ENCODE results near the gene STARD5. TPM values are rescaled to one million over a fixed set of nuclear protein-coding genes. Genes with fewer than 3 reads are reported as not detected.

Gene STARD5
- total RNA-seq, 1 donor from 2014 or later, result 5.8 TPM

DNA sequence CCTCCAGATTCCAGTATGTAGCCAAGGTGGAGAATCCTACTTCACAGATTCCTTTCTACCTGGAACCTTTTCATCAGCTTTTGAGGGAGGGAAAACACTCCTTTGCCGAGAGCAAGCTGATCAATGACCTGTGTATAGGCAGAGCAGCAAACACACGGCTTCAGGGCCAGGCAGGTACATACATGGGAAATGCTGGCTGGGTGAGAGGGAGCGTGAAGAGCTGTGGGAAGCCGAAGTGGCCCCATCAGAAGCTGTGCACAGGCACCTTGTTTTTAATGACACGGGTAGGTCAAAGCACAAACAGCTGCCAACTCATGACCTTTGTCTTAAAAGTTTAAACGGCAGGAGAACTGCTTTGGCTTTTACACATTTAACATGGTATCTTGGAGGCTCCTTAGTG, 25.3 kb downstream of the STARD5 start:
- peaks cover 24% of the 10 kb centered on the region for H3K27me3 Mint-ChIP-seq (ENCODE audit: low read depth)
- H3K36me3 Mint-ChIP-seq, result no peaks in the 10 kb centered on the region
- TF ChIP-seq, protein P1, sequence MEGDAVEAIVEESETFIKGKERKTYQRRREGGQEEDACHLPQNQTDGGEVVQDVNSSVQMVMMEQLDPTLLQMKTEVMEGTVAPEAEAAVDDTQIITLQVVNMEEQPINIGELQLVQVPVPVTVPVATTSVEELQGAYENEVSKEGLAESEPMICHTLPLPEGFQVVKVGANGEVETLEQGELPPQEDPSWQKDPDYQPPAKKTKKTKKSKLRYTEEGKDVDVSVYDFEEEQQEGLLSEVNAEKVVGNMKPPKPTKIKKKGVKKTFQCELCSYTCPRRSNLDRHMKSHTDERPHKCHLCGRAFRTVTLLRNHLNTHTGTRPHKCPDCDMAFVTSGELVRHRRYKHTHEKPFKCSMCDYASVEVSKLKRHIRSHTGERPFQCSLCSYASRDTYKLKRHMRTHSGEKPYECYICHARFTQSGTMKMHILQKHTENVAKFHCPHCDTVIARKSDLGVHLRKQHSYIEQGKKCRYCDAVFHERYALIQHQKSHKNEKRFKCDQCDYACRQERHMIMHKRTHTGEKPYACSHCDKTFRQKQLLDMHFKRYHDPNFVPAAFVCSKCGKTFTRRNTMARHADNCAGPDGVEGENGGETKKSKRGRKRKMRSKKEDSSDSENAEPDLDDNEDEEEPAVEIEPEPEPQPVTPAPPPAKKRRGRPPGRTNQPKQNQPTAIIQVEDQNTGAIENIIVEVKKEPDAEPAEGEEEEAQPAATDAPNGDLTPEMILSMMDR (IDR thresholded peaks at IDR 0.05; ENCODE audit: unreplicated experiment), result no peak
- no peak overlapping the region for H3K27ac Mint-ChIP-seq
- peaks cover 12% of the 10 kb centered on the region for H3K4me1 Mint-ChIP-seq
- no peak for DNase-seq (ENCODE audit: low spot score in 2 of 2, unreplicated experiment in 2 of 2)
- H3K9me3 Mint-ChIP-seq, result no peaks in the 10 kb centered on the region
- no peak overlapping the region for H3K4me3 Mint-ChIP-seq

DNA sequence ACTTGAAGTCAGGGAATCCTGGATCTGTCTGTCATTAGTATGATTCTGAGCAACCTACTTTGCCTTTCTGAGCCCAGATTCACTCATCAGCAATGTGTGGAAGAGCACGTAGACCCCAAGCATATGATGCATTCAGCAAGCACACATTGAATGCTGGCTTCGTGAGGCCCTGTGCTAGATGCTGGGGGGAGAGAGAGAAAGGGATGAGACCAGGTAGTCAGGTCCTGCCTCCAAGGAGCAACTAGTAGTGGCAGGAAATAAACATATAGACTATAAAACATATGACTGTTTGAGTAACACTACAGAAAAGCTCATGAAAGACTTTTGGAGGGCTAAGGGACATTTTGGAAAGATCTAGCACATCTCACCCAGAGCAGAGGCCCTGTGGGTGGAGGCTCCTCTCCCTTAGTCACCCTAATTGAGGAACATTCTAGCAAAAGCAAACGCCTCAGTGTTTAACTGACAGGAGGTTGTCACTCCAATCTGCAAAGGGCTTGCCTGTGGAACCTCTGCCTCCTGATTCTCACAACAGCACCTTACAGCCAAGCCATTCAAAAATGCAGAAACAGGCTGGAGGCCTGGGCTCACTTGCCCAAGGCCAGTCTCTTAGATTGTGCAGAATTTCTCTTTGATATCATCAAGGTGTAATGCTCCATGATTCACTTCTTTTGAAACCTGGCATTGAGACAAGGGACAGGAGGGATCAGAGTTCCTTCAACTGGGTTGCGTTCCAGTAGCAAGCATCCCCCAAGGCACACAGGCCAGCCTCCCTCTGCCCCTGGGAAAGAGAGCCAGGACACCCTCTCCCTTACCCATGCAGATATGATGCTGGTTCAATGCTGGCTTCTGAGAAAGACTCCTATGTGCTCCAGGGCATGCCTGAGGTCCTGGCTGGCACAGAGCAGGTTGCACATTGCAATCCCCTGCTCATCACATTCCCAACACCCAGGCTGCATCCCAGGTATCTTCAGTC, 26.1 kb downstream of the STARD5 start:
- H3K4me1 Mint-ChIP-seq, result peaks cover 6% of the 10 kb centered on the region
- TF ChIP-seq, protein P1 (IDR thresholded peaks at IDR 0.05; ENCODE audit: unreplicated experiment), result no peak
- H3K27me3 Mint-ChIP-seq (ENCODE audit: low read depth), result peaks cover 24% of the 10 kb centered on the region
- H3K36me3 Mint-ChIP-seq, result no peaks in the 10 kb centered on the region
- no peak overlapping the region for H3K4me3 Mint-ChIP-seq
- H3K27ac Mint-ChIP-seq, result no peak overlapping the region
- DNase-seq (ENCODE audit: low spot score in 2 of 2, unreplicated experiment in 2 of 2), result no peak
- H3K9me3 Mint-ChIP-seq, result no peaks in the 10 kb centered on the region

DNA sequence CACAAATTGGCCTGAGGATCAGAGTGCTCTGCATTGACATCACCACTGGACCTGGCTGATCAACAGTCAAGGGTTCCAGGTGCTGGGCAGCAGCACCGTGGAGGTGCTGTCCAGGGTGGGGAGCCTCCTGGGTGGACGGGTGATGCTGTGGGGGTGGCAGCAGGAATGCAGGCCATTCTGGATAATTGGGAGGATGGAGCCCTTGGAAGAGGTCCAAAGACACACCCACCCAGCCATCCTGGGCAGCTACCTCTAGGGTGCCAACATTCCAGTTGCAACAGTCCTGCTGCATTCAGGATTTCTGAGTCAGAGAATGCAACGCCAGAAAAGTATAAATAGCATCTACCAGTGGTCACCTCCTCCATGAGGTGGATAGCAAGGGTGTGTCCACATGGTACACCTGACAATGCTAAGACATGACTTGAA, 26.8 kb downstream of the STARD5 start:
- no peak overlapping the region for H3K4me3 Mint-ChIP-seq
- no peaks in the 10 kb centered on the region for H3K36me3 Mint-ChIP-seq
- no peaks in the 10 kb centered on the region for H3K9me3 Mint-ChIP-seq
- TF ChIP-seq, protein P1 (IDR thresholded peaks at IDR 0.05; ENCODE audit: unreplicated experiment), result no peak
- peaks cover 24% of the 10 kb centered on the region for H3K27me3 Mint-ChIP-seq (ENCODE audit: low read depth)
- no peak overlapping the region for H3K27ac Mint-ChIP-seq
- H3K4me1 Mint-ChIP-seq, result peaks cover 6% of the 10 kb centered on the region
- no peak for DNase-seq (ENCODE audit: low spot score in 2 of 2, unreplicated experiment in 2 of 2)

DNA sequence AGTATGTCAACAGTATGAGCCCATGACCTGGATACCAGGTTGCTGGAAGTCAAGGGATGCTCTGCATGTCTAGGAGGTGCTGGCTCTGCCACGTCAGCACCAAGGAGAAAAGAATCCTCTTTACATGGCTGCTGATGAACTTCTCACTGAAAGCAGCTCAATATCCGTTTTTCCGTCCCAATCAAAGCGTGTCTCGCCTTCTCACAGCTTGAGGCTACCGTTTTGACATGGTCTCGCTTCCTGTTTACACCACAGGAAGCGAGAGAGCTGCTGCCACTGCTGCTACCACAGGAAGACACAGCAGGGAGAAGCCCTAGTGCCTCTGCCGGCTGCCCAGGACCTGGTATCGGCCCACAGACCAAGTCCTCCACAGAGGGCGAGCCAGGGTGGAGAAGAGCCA, 27.3 kb downstream of the STARD5 start:
- H3K36me3 Mint-ChIP-seq, result no peaks in the 10 kb centered on the region
- TF ChIP-seq, protein P1 (IDR thresholded peaks at IDR 0.05; ENCODE audit: unreplicated experiment), result no peak
- no peak overlapping the region for H3K27ac Mint-ChIP-seq
- H3K4me3 Mint-ChIP-seq, result no peak overlapping the region
- DNase-seq (ENCODE audit: low spot score in 2 of 2, unreplicated experiment in 2 of 2), result no peak
- peaks cover 6% of the 10 kb centered on the region for H3K4me1 Mint-ChIP-seq
- H3K9me3 Mint-ChIP-seq, result no peaks in the 10 kb centered on the region
- peaks cover 25% of the 10 kb centered on the region for H3K27me3 Mint-ChIP-seq (ENCODE audit: low read depth)

DNA sequence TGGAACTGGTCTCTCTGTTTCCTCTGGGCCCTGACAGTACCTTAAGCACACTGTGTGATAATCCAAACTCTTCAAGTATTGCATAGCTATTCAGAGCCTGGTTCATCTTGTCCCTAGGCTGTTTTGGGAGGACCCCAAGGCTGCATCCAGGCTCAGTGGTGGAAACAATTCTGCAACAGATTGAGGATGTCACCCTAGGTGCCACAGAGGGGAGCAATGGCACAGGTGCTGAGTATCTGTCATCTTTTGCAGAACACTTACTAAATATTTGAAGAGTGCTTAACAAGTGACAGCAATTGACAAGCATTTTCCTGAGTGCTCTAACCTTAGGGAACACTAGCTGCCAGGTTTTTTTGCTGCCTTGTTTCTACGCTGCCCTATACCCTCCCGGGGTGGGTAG, 27.8 kb downstream of the STARD5 start:
- no peak for DNase-seq (ENCODE audit: low spot score in 2 of 2, unreplicated experiment in 2 of 2)
- Mint-ChIP-seq H3K36me3 (no peaks in the 10 kb centered on the region), H3K9me3 (no peaks in the 10 kb centered on the region), H3K27me3 (ENCODE audit: low read depth) (peaks cover 29% of the 10 kb centered on the region), H3K4me1 (peaks cover 6% of the 10 kb centered on the region), H3K27ac (no peak overlapping the region), H3K4me3 (no peak overlapping the region)
- TF ChIP-seq, protein P1 (IDR thresholded peaks at IDR 0.05; ENCODE audit: unreplicated experiment), result no peak

Measured in mesothelial cell of epicardium (in vitro differentiated cells).